A549 (cell line): ENCODE data around the gene THSD7A. TPM values are rescaled to one million over a fixed set of nuclear protein-coding genes. Genes with fewer than 3 reads are reported as not detected.

Experiments used
- ATAC-seq, 2 experiments: fragments of 200-7000 bp in 1 of 2; fragments of >200 bp in 1 of 2; cut with Nextera tagmentation in 1 of 2; cut with Tn5 transposase in 1 of 2; 3 replicates each; pipeline versions ENCODE4 v1.8.0 to v1.9.1; 2018 to 2020; ENCODE audit warnings: mild to moderate bottlenecking in 1 of 2, moderate library complexity in 1 of 2
- CTCF ChIA-PET: fragments of 300-600 bp; sonication (Branson Sonifier 250); formaldehyde crosslinking; extraction: SDS; loops from one replicate; lab custom pipeline; 2021; ENCODE audit warnings: antibody characterized with exemption, inconsistent platforms; lab: Yijun Ruan, JAX
- POLR2A ChIA-PET: fragments of 350-600 bp; formaldehyde crosslinking; extraction: SDS; loops from one replicate; lab custom pipeline; 2021; ENCODE audit warnings: antibody characterized with exemption, inconsistent platforms; lab: Yijun Ruan, JAX
- DNase-seq, 2 experiments: peaks; one replicate each; pipeline versions ENCODE4 v3.0.0 to v3.0.0-alpha.2; 2011 to 2016; ENCODE audit warnings: low read depth in 1 of 2, low spot score in 1 of 2
- FAIRE-seq: peaks from 2 replicates; lab custom pipeline; 2011; peaks lifted over from hg19 to GRCh38; lab: Jason Lieb, UNC
- H3K27ac ChIP-seq, 2 experiments: fragments of >200 bp; sonication (Bioruptor Twin); formaldehyde crosslinking; 3 replicates each; pipeline ENCODE4 v1.5.1; 2016 to 2017
- H3K4me1 ChIP-seq: fragments of >200 bp; sonication (Bioruptor Twin); formaldehyde crosslinking; 3 replicates; pipeline ENCODE4 v1.6.1; 2016
- H3K4me2 ChIP-seq: fragments of >200 bp; sonication (Bioruptor Twin); formaldehyde crosslinking; 3 replicates; pipeline ENCODE4 v1.6.1; 2016
- H3K4me3 ChIP-seq: fragments of >200 bp; sonication (Bioruptor Twin); formaldehyde crosslinking; 3 replicates; pipeline ENCODE4 v1.5.1; 2016
- H3K9me3 ChIP-seq: fragments of >200 bp; sonication (Bioruptor Twin); formaldehyde crosslinking; 3 replicates; pipeline ENCODE4 v1.6.1; 2016
- CHD2 ChIP-seq: fragments of 150-350 bp; IDR thresholded peaks from 2 replicates; pipeline ENCODE4 v1.6.1; 2014; ENCODE audit warnings: low read length; ENCODE audit not compliant: partially characterized antibody
- CHD4 ChIP-seq: fragments of 200-600 bp; sonication (generic); IDR thresholded peaks from 2 replicates; pipeline ENCODE4 v1.6.1; 2016; ENCODE audit warnings: antibody characterized with exemption, mild to moderate bottlenecking, borderline replicate concordance
- ELK1 ChIP-seq: fragments of 150-350 bp; IDR thresholded peaks from 2 replicates; pipeline ENCODE4 v1.6.1; 2014; ENCODE audit warnings: low read depth, mild to moderate bottlenecking, low read length
- EP300 ChIP-seq, 2 experiments: fragments of >200 bp; sonication (Bioruptor Twin); formaldehyde crosslinking; IDR thresholded peaks; 2 replicates in 1 of 2; 3 replicates in 1 of 2; pipeline ENCODE4 v1.6.1; 2016 to 2017
- FOXS1 ChIP-seq: fragments of 250-450 bp; sonication (Bioruptor Pico); IDR thresholded peaks from 2 replicates; pipeline ENCODE4 v1.5.0; 2020; ENCODE audit warnings: mild to moderate bottlenecking, moderate library complexity
- HDAC2 ChIP-seq: fragments of 200-600 bp; sonication (generic); IDR thresholded peaks from 2 replicates; pipeline ENCODE4 v1.6.1; 2016
- HES2 ChIP-seq: fragments of >200 bp; sonication (Bioruptor Twin); formaldehyde crosslinking; IDR thresholded peaks from 2 replicates; pipeline ENCODE4 v1.6.1; 2016
- HEYL ChIP-seq: fragments of 250-450 bp; sonication (Bioruptor Pico); IDR thresholded peaks from 2 replicates; pipeline ENCODE4 v1.8.0; 2021; ENCODE audit warnings: mild to moderate bottlenecking, moderate library complexity
- HOXB5 ChIP-seq: fragments of 250-450 bp; sonication (Bioruptor Pico); IDR thresholded peaks from 2 replicates; pipeline ENCODE4 v1.5.0; 2020; ENCODE audit warnings: mild to moderate bottlenecking, moderate library complexity
- MAFK ChIP-seq: fragments of 450-650 bp; IDR thresholded peaks from 2 replicates; pipeline ENCODE4 v1.6.1; 2014; ENCODE audit not compliant: partially characterized antibody
- NFE2L2 ChIP-seq: fragments of 150-350 bp; conservative IDR thresholded peaks from 2 replicates; pipeline ENCODE4 v1.6.1; 2014; ENCODE audit warnings: low read length
- PBX3 ChIP-seq: IDR thresholded peaks from 2 replicates; pipeline ENCODE4 v1.6.1; 2012
- PHF8 ChIP-seq: fragments of 200-600 bp; sonication (generic); IDR thresholded peaks from 2 replicates; pipeline ENCODE4 v1.6.1; 2016; ENCODE audit warnings: low read depth, mild to moderate bottlenecking, antibody characterized with exemption, moderate library complexity, borderline replicate concordance
- POLR2AphosphoS2 ChIP-seq: conservative IDR thresholded peaks from 2 replicates; pipeline ENCODE4 v1.6.1; 2012; ENCODE audit warnings: low read length, improper control_type of control experiment, inconsistent platforms
- RARB ChIP-seq: fragments of 250-450 bp; sonication (Bioruptor Pico); IDR thresholded peaks from 2 replicates; pipeline ENCODE4 v1.8.0; 2021; ENCODE audit warnings: mild to moderate bottlenecking, moderate library complexity
- RCOR1 ChIP-seq: fragments of 150-350 bp; IDR thresholded peaks from 2 replicates; pipeline ENCODE4 v1.6.1; 2014; ENCODE audit warnings: antibody characterized with exemption, low read length, low read depth
- RFX5 ChIP-seq: fragments of 450-650 bp; IDR thresholded peaks from 2 replicates; pipeline ENCODE4 v1.7.1; 2014; ENCODE audit warnings: antibody characterized with exemption, mild to moderate bottlenecking, moderate library complexity
- SREBF2 ChIP-seq: fragments of 450-650 bp; IDR thresholded peaks from 2 replicates; pipeline ENCODE4 v1.6.1; 2014; ENCODE audit warnings: mild to moderate bottlenecking, moderate library complexity
- TFCP2L1 ChIP-seq: fragments of 250-450 bp; sonication (Bioruptor Pico); IDR thresholded peaks from 2 replicates; pipeline ENCODE4 v1.5.0; 2021; ENCODE audit warnings: mild to moderate bottlenecking
- TP53 ChIP-seq: fragments of 250-450 bp; sonication (Bioruptor Pico); IDR thresholded peaks from 2 replicates; pipeline ENCODE4 v1.5.0; 2021; ENCODE audit warnings: mild to moderate bottlenecking, moderate library complexity
- ZSCAN20 ChIP-seq: fragments of 250-450 bp; sonication (Bioruptor Pico); IDR thresholded peaks from 2 replicates; pipeline ENCODE4 v1.8.0; 2022; ENCODE audit warnings: mild to moderate bottlenecking, moderate library complexity
- WGBS: methylation state at CpG from one replicate; pipeline ENCODE4 v1.1.6; 2017; ENCODE audit errors: missing lambda C conversion rate; 5-methylcytosine and 5-hydroxymethylcytosine counted together
- polyA plus RNA-seq, 4 experiments: library from polyadenylated mRNA; depleted of rRNA in 3 of 4; stranded (reverse); fragments of >200 nt; fragmentation: RNase III in 1 of 4; extraction: RNeasy Plus Mini Kit Qiagen cat#74134 plus additional on column Dnase treatment in 1 of 4; gene quantifications; 2 replicates in 3 of 4; 3 replicates in 1 of 4; pipeline ENCODE4 v1.2.3, GENCODE V29; 2011 to 2017

The THSD7A gene
- polyA plus RNA-seq, 2 of the 4 experiments (the other 2 are of a cell fraction) = 5.7 to 11.8 TPM

GRCh38 chr7:11587814-11588213 lies 244.2 kb downstream of the THSD7A start:
- DNase-seq = no peak
- POLR2A ChIA-PET = no interaction called here
- WGBS = 40% methylated on average over 1 of the region's 1 CpG
- no peak for ATAC-seq
- Histone ChIP-seq H3K4me3 (no peak overlapping the region), H3K27ac (no peak overlapping the region), H3K4me1 (peaks cover 11% of the 10 kb centered on the region), H3K4me2 (no peak overlapping the region), H3K9me3 (no peaks in the 10 kb centered on the region)
- CTCF ChIA-PET = no interaction called here
- no peak for FAIRE-seq
- TF ChIP-seq HOXB5 (CRISPR knock-in tag) = no peak
- no peak for TF ChIP-seq HEYL (CRISPR knock-in tag)
- no peak for TF ChIP-seq ZSCAN20

GRCh38 chr7:11587048-11587447 lies 244.9 kb downstream of the THSD7A start:
- no peak for TF ChIP-seq PHF8
- TF ChIP-seq, all 56 proteins: peak for 0
- Histone ChIP-seq H3K4me1 (peaks cover 3% of the 10 kb centered on the region; the same call in 2 of the 3 replicates), H3K9me3 (no peaks in the 10 kb centered on the region), H3K4me3 (no peak overlapping the region), H3K27ac (no peak overlapping the region), H3K4me2 (no peak overlapping the region)
- ChIA-PET CTCF (no interaction called here), POLR2A (no interaction called here)
- no peak for FAIRE-seq
- WGBS = 79% methylated on average over 2 of the region's 2 CpGs
- ATAC-seq = no peak
- no peak for DNase-seq

- H3K4me3 ChIP-seq = no peak overlapping the region
- DNase-seq (no peak), FAIRE-seq (no peak), ATAC-seq (no peak)
- CTCF ChIA-PET = no interaction called here
- H3K4me2 ChIP-seq = no peak overlapping the region
- TF ChIP-seq RCOR1 (no peak), RARB (CRISPR knock-in tag) (no peak), HES2 (no peak), FOXS1 (CRISPR knock-in tag) (no peak), NFE2L2 (no peak), HOXB5 (CRISPR knock-in tag) (no peak), CHD4 (no peak), RFX5 (no peak), ELK1 (no peak)
- no peaks in the 10 kb centered on the region for H3K4me1 ChIP-seq
- H3K9me3 ChIP-seq = no peaks in the 10 kb centered on the region
- no peak overlapping the region for H3K27ac ChIP-seq
- WGBS = 45% methylated on average over 2 of the region's 2 CpGs
- POLR2A ChIA-PET = no interaction called here
Observed at GRCh38 chr7:11584406-11585031, 247.5 kb downstream of the THSD7A start.

- Histone ChIP-seq H3K4me3 (no peak overlapping the region), H3K4me1 (no peaks in the 10 kb centered on the region), H3K4me2 (no peak overlapping the region), H3K27ac (no peak overlapping the region), H3K9me3 (no peaks in the 10 kb centered on the region)
- 76% methylated on average over 4 of the region's 4 CpGs for WGBS
- ATAC-seq (no peak), FAIRE-seq (no peak), DNase-seq (no peak)
- ChIA-PET CTCF (interaction anchor here (0.6 kb wide), 1 partner anchor 74 kb away, joined by 3 read pairs; no protein-coding TSS in a partner anchor), POLR2A (no interaction called here)
- TF ChIP-seq POLR2AphosphoS2 (no peak), TFCP2L1 (CRISPR knock-in tag) (no peak), RARB (CRISPR knock-in tag) (no peak), EP300 (IDR thresholded peaks at IDR 0.05) (no peak), MAFK (no peak), HEYL (CRISPR knock-in tag) (no peak), CHD2 (no peak), HDAC2 (no peak), SREBF2 (no peak), PBX3 (no peak), TP53 (CRISPR knock-in tag) (no peak), HES2 (no peak)
Observed at GRCh38 chr7:11579141-11579540, 252.9 kb downstream of the THSD7A start.
